Measurements from ENCODE around the gene RGS7BP. TPM values are rescaled to one million over a fixed set of nuclear protein-coding genes. Genes with fewer than 3 reads are reported as not detected.

The RGS7BP gene
- polyA plus RNA-seq, 1 experiment: not detected

- ChIA-PET POLR2A (no interaction called here), CTCF (interaction anchor here (1.1 to 4.4 kb wide), 3 partner anchors 10 to 139 kb away, joined by 3 to 20 read pairs (median 9); no protein-coding TSS in a partner anchor)
- H3K27ac ChIP-seq (ENCODE audit: low read depth, low read length): no peak overlapping the region
- H3K9me3 ChIP-seq (ENCODE audit: control insufficient read depth, insufficient read depth, low read length): no peaks in the 10 kb centered on the region
- H3K27me3 ChIP-seq (ENCODE audit: control insufficient read depth, insufficient read depth, low read length): no peaks in the 10 kb centered on the region
- no peak for TF ChIP-seq CTCF (IDR thresholded peaks at IDR 0.05; ENCODE audit: low read depth, low read length)
- no peak overlapping the region for H3K4me3 ChIP-seq (ENCODE audit: low read depth, low read length)
- DNase-seq (ENCODE audit: low read depth, low spot score): no peak
These were observed 139.0 kb downstream of the RGS7BP start for GRCh38 chr5:64644831-64645230.

- CTCF ChIA-PET: interaction anchor here (0.8 to 3.6 kb wide), 3 partner anchors 11 to 138 kb away, joined by 4 to 26 read pairs (median 6); no protein-coding TSS in a partner anchor
- H3K27ac ChIP-seq (ENCODE audit: low read depth, low read length): no peak overlapping the region
- H3K27me3 ChIP-seq (ENCODE audit: control insufficient read depth, insufficient read depth, low read length): no peaks in the 10 kb centered on the region
- TF ChIP-seq CTCF (IDR thresholded peaks at IDR 0.05; ENCODE audit: low read depth, low read length): no peak
- H3K4me3 ChIP-seq (ENCODE audit: low read depth, low read length): no peak overlapping the region
- no peaks in the 10 kb centered on the region for H3K9me3 ChIP-seq (ENCODE audit: control insufficient read depth, insufficient read depth, low read length)
- POLR2A ChIA-PET: no interaction called here
- DNase-seq (ENCODE audit: low read depth, low spot score): no peak
These were observed 140.4 kb downstream of the RGS7BP start for GRCh38 chr5:64646169-64646568.

GRCh38 chr5:64649512-64649911 is 143.7 kb downstream of the RGS7BP start:
- CTCF ChIA-PET: interaction anchor here (3.6 kb wide), 1 partner anchor 14 kb away, joined by 26 read pairs; no protein-coding TSS in a partner anchor
- no peak for TF ChIP-seq CTCF (IDR thresholded peaks at IDR 0.05; ENCODE audit: low read depth, low read length)
- no peaks in the 10 kb centered on the region for H3K9me3 ChIP-seq (ENCODE audit: control insufficient read depth, insufficient read depth, low read length)
- DNase-seq (ENCODE audit: low read depth, low spot score): no peak
- H3K4me3 ChIP-seq (ENCODE audit: low read depth, low read length): no peak overlapping the region
- H3K27me3 ChIP-seq (ENCODE audit: control insufficient read depth, insufficient read depth, low read length): no peaks in the 10 kb centered on the region
- POLR2A ChIA-PET: no interaction called here
- no peak overlapping the region for H3K27ac ChIP-seq (ENCODE audit: low read depth, low read length)

- no peak overlapping the region for H3K27ac ChIP-seq (ENCODE audit: low read depth, low read length)
- no peaks in the 10 kb centered on the region for H3K9me3 ChIP-seq (ENCODE audit: control insufficient read depth, insufficient read depth, low read length)
- POLR2A ChIA-PET: no interaction called here
- CTCF ChIA-PET: interaction anchor here (2.0 kb wide), 1 partner anchor 19 kb away, joined by 6 read pairs; no protein-coding TSS in a partner anchor
- no peak overlapping the region for H3K4me3 ChIP-seq (ENCODE audit: low read depth, low read length)
- TF ChIP-seq CTCF (IDR thresholded peaks at IDR 0.05; ENCODE audit: low read depth, low read length): no peak
- no peak for DNase-seq (ENCODE audit: low read depth, low spot score)
- H3K27me3 ChIP-seq (ENCODE audit: control insufficient read depth, insufficient read depth, low read length): no peaks in the 10 kb centered on the region
These were observed 148.1 kb downstream of the RGS7BP start for GRCh38 chr5:64653766-64654560.

- no peaks in the 10 kb centered on the region for H3K27me3 ChIP-seq (ENCODE audit: control insufficient read depth, insufficient read depth, low read length)
- POLR2A ChIA-PET: no interaction called here
- H3K9me3 ChIP-seq (ENCODE audit: control insufficient read depth, insufficient read depth, low read length): no peaks in the 10 kb centered on the region
- H3K4me3 ChIP-seq (ENCODE audit: low read depth, low read length): no peak overlapping the region
- CTCF ChIA-PET: interaction anchor here (2.0 kb wide), 1 partner anchor 20 kb away, joined by 6 read pairs; no protein-coding TSS in a partner anchor
- TF ChIP-seq CTCF (IDR thresholded peaks at IDR 0.05; ENCODE audit: low read depth, low read length): no peak
- H3K27ac ChIP-seq (ENCODE audit: low read depth, low read length): no peak overlapping the region
- no peak for DNase-seq (ENCODE audit: low read depth, low spot score)
These were observed 148.7 kb downstream of the RGS7BP start for GRCh38 chr5:64654561-64654938.

All from AG04450 (cell line).